WTC11 (cell line): Measurements from ENCODE around the gene INSL3. TPM values are rescaled to one million over a fixed set of nuclear protein-coding genes. Genes with fewer than 3 reads are reported as not detected.

Source experiments
- ATAC-seq: fragments of 200-7000 bp; cut with Tn5 transposase; 2 replicates; pipeline ENCODE4 v1.10.0; 2021; ENCODE audit warnings: mild to moderate bottlenecking, moderate library complexity
- CTCF ChIA-PET: fragments of 300-600 bp; sonication (Branson Sonifier 250); formaldehyde crosslinking; loops from one replicate; lab custom pipeline; 2021; ENCODE audit warnings: antibody characterized with exemption; lab: Charles Lee
- POLR2A ChIA-PET: fragments of 350-600 bp; sonication (Branson Sonifier 250); formaldehyde crosslinking; loops from one replicate; lab custom pipeline; 2021; ENCODE audit warnings: antibody characterized with exemption; lab: Charles Lee
- DNase-seq: peaks from one replicate; pipeline ENCODE4 v3.0.0; 2021; ENCODE audit warnings: low spot score
- H3K27ac Mint-ChIP-seq: 2 replicates; pipeline ENCODE4 v1.8.0; 2021; ENCODE audit warnings: mixed read lengths
- H3K27me3 Mint-ChIP-seq: 2 replicates; pipeline ENCODE4 v1.8.0; 2021; ENCODE audit warnings: low read depth, mild to moderate bottlenecking, moderate library complexity, mixed read lengths
- H3K36me3 Mint-ChIP-seq: 2 replicates; pipeline ENCODE4 v1.8.0; 2021; ENCODE audit warnings: mixed read lengths
- H3K4me1 Mint-ChIP-seq: 2 replicates; pipeline ENCODE4 v1.8.0; 2022; ENCODE audit warnings: mixed read lengths
- H3K4me3 Mint-ChIP-seq: 2 replicates; pipeline ENCODE4 v1.8.0; 2021; ENCODE audit warnings: mild to moderate bottlenecking, moderate library complexity, mixed read lengths
- H3K9me3 Mint-ChIP-seq: 2 replicates; pipeline ENCODE4 v1.8.0; 2021; ENCODE audit warnings: mixed read lengths
- ATF1 ChIP-seq: sonication (generic); formaldehyde crosslinking; IDR thresholded peaks from 2 replicates; pipeline ENCODE4 v1.8.1; 2023; ENCODE audit warnings: mild to moderate bottlenecking, moderate library complexity, missing genetic modification reagents
- ATF3 ChIP-seq: sonication (generic); formaldehyde crosslinking; conservative IDR thresholded peaks from 2 replicates; pipeline ENCODE4 v1.8.1; 2022; ENCODE audit warnings: mild to moderate bottlenecking, missing genetic modification reagents
- CDX4 ChIP-seq: fragments of 250-450 bp; sonication (Bioruptor Pico); IDR thresholded peaks from 2 replicates; pipeline ENCODE4 v1.9.0; 2021; ENCODE audit warnings: moderate library complexity, mild to moderate bottlenecking, inconsistent platforms, borderline replicate concordance
- CREM ChIP-seq: sonication (generic); formaldehyde crosslinking; IDR thresholded peaks from 2 replicates; pipeline ENCODE4 v1.8.1; 2022; ENCODE audit warnings: mild to moderate bottlenecking, missing genetic modification reagents, moderate library complexity
- FOXJ3 ChIP-seq: sonication (generic); formaldehyde crosslinking; IDR thresholded peaks from 2 replicates; pipeline ENCODE4 v1.9.0; 2021; ENCODE audit warnings: missing genetic modification reagents, mild to moderate bottlenecking, borderline replicate concordance
- KAT7 ChIP-seq: sonication (generic); formaldehyde crosslinking; IDR thresholded peaks from 2 replicates; pipeline ENCODE4 v1.8.1; 2023; ENCODE audit warnings: missing genetic modification reagents, mild to moderate bottlenecking, borderline replicate concordance
- PRRX2 ChIP-seq: fragments of 250-450 bp; sonication (Bioruptor Pico); IDR thresholded peaks from 2 replicates; pipeline ENCODE4 v1.8.0; 2021; ENCODE audit warnings: mild to moderate bottlenecking
- SMAD3 ChIP-seq: sonication (generic); formaldehyde crosslinking; IDR thresholded peaks from 2 replicates; pipeline ENCODE4 v1.8.0; 2022; ENCODE audit warnings: missing genetic modification reagents, mild to moderate bottlenecking, borderline replicate concordance
- SMAD4 ChIP-seq: sonication (generic); formaldehyde crosslinking; IDR thresholded peaks from 2 replicates; pipeline ENCODE4 v1.8.0; 2022; ENCODE audit warnings: mild to moderate bottlenecking, missing genetic modification reagents
- TEAD1 ChIP-seq: sonication (generic); formaldehyde crosslinking; IDR thresholded peaks from 2 replicates; pipeline ENCODE4 v1.8.0; 2022; ENCODE audit warnings: mild to moderate bottlenecking, missing genetic modification reagents
- TEAD4 ChIP-seq: sonication (generic); formaldehyde crosslinking; IDR thresholded peaks from 2 replicates; pipeline ENCODE4 v1.8.0; 2022; ENCODE audit warnings: mild to moderate bottlenecking, missing genetic modification reagents
- ZBTB43 ChIP-seq: sonication (generic); formaldehyde crosslinking; IDR thresholded peaks from 2 replicates; pipeline ENCODE4 v1.8.1; 2023; ENCODE audit warnings: mild to moderate bottlenecking, missing genetic modification reagents
- ZMAT4 ChIP-seq: fragments of 250-450 bp; sonication (Bioruptor Pico); IDR thresholded peaks from 2 replicates; pipeline ENCODE4 v1.9.0; 2021; ENCODE audit warnings: mild to moderate bottlenecking
- ZNF138 ChIP-seq: sonication (generic); formaldehyde crosslinking; conservative IDR thresholded peaks from 2 replicates; pipeline ENCODE4 v1.8.1; 2022; ENCODE audit warnings: mild to moderate bottlenecking, moderate library complexity, missing genetic modification reagents
- ZNF219 ChIP-seq: sonication (generic); formaldehyde crosslinking; IDR thresholded peaks from 2 replicates; pipeline ENCODE4 v1.8.0; 2023; ENCODE audit warnings: missing genetic modification reagents, mild to moderate bottlenecking, borderline replicate concordance
- ZNF423 ChIP-seq: fragments of 250-450 bp; sonication (Bioruptor Pico); IDR thresholded peaks from 2 replicates; pipeline ENCODE4 v2.1.2; 2022; ENCODE audit warnings: mild to moderate bottlenecking, moderate library complexity
- total RNA-seq: library from RNA; stranded (reverse); gene quantifications from 3 replicates; pipeline ENCODE4 v1.2.3, GENCODE V29; 2021
- TF ChIP-seq, protein P1 (sequence below): fragments of 250-450 bp; sonication (Bioruptor Pico); IDR thresholded peaks from 2 replicates; pipeline ENCODE4 v1.9.0; 2021; ENCODE audit warnings: mild to moderate bottlenecking, borderline replicate concordance
- TF ChIP-seq, protein P2 (sequence below): sonication (generic); formaldehyde crosslinking; IDR thresholded peaks from 2 replicates; pipeline ENCODE4 v1.8.0; 2023; ENCODE audit warnings: missing genetic modification reagents
- TF ChIP-seq, protein P3 (sequence below): sonication (generic); formaldehyde crosslinking; IDR thresholded peaks from 2 replicates; pipeline ENCODE4 v1.8.1; 2022; ENCODE audit warnings: missing genetic modification reagents, borderline replicate concordance

Gene INSL3
- total RNA-seq, 1 experiment from 2014 or later, result 0.79 TPM

DNA sequence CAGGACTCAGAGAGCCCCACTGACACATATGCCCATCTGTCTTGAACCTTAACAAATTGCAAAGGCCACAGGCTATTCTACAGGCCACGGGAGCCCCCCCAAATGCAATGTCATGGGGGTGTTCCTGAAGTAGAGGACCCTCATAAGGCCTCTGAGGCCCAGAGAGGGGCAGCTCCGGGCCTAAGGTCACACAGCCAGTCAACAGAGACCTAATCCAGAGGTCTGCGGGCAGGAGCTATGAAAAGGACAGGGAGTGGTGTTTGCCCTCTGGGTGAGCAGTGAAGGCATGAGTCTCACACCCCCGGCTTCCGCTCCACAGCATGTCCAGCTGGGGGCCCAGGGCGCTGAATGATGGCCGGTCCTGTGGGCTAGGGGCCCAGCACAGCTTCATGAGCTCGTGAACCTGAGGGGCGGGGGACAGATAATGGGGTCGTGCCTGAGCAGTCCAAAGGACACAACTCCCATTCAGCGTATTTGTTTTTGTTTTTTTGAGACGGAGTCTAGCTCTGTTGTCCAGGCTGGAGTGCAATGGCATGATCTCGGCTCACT is 5.3 kb upstream of the INSL3 start (continued):
- TF ChIP-seq ZMAT4 (CRISPR knock-in tag), result no peak
- TF ChIP-seq, protein P1, sequence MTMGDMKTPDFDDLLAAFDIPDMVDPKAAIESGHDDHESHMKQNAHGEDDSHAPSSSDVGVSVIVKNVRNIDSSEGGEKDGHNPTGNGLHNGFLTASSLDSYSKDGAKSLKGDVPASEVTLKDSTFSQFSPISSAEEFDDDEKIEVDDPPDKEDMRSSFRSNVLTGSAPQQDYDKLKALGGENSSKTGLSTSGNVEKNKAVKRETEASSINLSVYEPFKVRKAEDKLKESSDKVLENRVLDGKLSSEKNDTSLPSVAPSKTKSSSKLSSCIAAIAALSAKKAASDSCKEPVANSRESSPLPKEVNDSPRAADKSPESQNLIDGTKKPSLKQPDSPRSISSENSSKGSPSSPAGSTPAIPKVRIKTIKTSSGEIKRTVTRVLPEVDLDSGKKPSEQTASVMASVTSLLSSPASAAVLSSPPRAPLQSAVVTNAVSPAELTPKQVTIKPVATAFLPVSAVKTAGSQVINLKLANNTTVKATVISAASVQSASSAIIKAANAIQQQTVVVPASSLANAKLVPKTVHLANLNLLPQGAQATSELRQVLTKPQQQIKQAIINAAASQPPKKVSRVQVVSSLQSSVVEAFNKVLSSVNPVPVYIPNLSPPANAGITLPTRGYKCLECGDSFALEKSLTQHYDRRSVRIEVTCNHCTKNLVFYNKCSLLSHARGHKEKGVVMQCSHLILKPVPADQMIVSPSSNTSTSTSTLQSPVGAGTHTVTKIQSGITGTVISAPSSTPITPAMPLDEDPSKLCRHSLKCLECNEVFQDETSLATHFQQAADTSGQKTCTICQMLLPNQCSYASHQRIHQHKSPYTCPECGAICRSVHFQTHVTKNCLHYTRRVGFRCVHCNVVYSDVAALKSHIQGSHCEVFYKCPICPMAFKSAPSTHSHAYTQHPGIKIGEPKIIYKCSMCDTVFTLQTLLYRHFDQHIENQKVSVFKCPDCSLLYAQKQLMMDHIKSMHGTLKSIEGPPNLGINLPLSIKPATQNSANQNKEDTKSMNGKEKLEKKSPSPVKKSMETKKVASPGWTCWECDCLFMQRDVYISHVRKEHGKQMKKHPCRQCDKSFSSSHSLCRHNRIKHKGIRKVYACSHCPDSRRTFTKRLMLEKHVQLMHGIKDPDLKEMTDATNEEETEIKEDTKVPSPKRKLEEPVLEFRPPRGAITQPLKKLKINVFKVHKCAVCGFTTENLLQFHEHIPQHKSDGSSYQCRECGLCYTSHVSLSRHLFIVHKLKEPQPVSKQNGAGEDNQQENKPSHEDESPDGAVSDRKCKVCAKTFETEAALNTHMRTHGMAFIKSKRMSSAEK (CRISPR knock-in tag), result no peak

DNA sequence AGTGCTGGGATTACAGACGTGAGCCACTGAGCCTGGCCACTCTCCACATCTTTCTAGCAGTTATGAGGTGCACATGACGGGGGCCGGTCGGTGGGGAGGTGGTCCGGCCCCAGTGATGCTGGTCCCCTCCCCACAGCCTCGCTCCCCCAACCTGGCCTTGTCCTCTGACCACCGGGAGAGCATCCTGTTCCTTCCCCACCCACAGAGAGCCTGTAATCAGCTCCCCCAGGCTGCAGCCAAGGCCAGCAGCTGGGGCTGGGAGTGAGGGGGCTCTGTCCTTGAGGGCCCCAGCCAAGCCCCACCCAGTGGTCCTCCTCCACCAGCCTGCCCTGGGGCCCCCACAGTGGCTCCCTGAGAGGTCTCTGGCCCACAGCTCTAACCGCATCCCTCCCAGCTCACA is 3.0 kb upstream of the INSL3 start:
- Mint-ChIP-seq H3K4me3 (no peak overlapping the region), H3K27me3 (no peaks in the 10 kb centered on the region; the same call in 1 of the 2 replicates), H3K27ac (no peak overlapping the region), H3K36me3 (no peaks in the 10 kb centered on the region), H3K9me3 (no peaks in the 10 kb centered on the region), H3K4me1 (peaks cover 8% of the 10 kb centered on the region; the same call in 1 of the 2 replicates)
- CTCF ChIA-PET, result no interaction called here
- POLR2A ChIA-PET, result no interaction called here
- no peak for DNase-seq
- no peak for ATAC-seq
- TF ChIP-seq ATF3 (CRISPR knock-in tag), result no peak
- TF ChIP-seq ATF1 (CRISPR knock-in tag), result no peak
- no peak for TF ChIP-seq ZNF423 (CRISPR knock-in tag)
- TF ChIP-seq CREM (CRISPR knock-in tag), result no peak

DNA sequence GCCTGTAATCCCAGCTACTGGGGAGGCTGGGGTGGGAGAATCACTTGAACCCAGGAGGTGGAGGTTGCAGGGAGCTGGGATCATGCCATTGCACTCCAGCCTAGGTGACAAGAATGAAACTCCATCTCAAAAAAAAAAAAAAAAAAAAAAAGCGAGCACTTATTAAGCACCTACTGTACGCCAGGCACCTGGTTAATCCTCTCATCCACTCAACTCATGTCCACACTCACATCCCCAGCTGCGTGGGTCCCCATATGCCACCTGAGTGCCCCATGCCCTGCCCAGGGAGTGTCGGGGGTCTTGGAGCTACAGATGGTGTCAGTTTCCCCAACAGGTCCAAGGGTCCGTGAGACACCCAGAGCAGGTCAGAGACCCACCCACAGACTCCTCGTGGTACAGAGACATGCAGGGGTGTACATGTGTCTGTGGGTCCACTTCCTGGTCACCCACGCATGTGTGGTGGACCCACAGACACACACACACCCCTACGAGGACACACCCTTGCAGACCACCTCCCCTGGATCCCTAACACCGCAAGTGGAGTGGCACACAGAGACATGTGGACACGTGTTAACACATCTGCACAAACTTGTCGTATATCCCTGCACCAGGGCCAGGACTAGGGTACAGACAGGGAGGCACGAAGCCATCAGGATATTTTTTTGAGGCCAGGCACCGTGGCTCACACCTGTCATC is 3.5 kb downstream of the INSL3 start:
- Mint-ChIP-seq H3K27me3 (peaks cover 2% of the 10 kb centered on the region; the same call in 1 of the 2 replicates), H3K27ac (no peak overlapping the region), H3K9me3 (no peaks in the 10 kb centered on the region), H3K4me1 (no peaks in the 10 kb centered on the region), H3K36me3 (no peaks in the 10 kb centered on the region), H3K4me3 (no peak overlapping the region)
- TF ChIP-seq CDX4 (CRISPR knock-in tag), result no peak
- TF ChIP-seq SMAD4 (CRISPR knock-in tag), result no peak
- DNase-seq (no peak), ATAC-seq (no peak)
- CTCF ChIA-PET, result interaction anchor here (0.6 kb wide), 1 partner anchor 130 kb away, joined by 3 read pairs; no protein-coding TSS in a partner anchor
- POLR2A ChIA-PET, result no interaction called here

- Mint-ChIP-seq H3K4me1 (no peaks in the 10 kb centered on the region), H3K9me3 (no peaks in the 10 kb centered on the region), H3K36me3 (no peaks in the 10 kb centered on the region), H3K4me3 (no peak overlapping the region), H3K27ac (no peak overlapping the region), H3K27me3 (peaks cover 2% of the 10 kb centered on the region; the same call in 1 of the 2 replicates)
- CTCF ChIA-PET, result no interaction called here
- POLR2A ChIA-PET, result no interaction called here
- ATAC-seq, result no peak
- DNase-seq, result no peak
- no peak for TF ChIP-seq ZNF138
- TF ChIP-seq ZBTB43 (CRISPR knock-in tag), result no peak
- no peak for TF ChIP-seq TEAD4
- TF ChIP-seq, protein P2, sequence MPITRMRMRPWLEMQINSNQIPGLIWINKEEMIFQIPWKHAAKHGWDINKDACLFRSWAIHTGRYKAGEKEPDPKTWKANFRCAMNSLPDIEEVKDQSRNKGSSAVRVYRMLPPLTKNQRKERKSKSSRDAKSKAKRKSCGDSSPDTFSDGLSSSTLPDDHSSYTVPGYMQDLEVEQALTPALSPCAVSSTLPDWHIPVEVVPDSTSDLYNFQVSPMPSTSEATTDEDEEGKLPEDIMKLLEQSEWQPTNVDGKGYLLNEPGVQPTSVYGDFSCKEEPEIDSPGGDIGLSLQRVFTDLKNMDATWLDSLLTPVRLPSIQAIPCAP, result no peak
- TF ChIP-seq KAT7 (CRISPR knock-in tag), result no peak
- TF ChIP-seq SMAD3 (CRISPR knock-in tag), result no peak
- no peak for TF ChIP-seq PRRX2 (CRISPR knock-in tag)
- TF ChIP-seq CDX4 (CRISPR knock-in tag), result no peak
- no peak for TF ChIP-seq TEAD1 (CRISPR knock-in tag)
- no peak for TF ChIP-seq ZNF219 (CRISPR knock-in tag)
- TF ChIP-seq, protein P3, sequence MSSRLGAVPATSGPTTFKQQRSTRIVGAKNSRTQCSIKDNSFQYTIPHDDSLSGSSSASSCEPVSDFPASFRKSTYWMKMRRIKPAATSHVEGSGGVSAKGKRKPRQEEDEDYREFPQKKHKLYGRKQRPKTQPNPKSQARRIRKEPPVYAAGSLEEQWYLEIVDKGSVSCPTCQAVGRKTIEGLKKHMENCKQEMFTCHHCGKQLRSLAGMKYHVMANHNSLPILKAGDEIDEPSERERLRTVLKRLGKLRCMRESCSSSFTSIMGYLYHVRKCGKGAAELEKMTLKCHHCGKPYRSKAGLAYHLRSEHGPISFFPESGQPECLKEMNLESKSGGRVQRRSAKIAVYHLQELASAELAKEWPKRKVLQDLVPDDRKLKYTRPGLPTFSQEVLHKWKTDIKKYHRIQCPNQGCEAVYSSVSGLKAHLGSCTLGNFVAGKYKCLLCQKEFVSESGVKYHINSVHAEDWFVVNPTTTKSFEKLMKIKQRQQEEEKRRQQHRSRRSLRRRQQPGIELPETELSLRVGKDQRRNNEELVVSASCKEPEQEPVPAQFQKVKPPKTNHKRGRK (CRISPR knock-in tag), result no peak
- TF ChIP-seq FOXJ3 (CRISPR knock-in tag), result no peak
Measured at GRCh38 chr19:17812099-17812498, 9.2 kb downstream of the INSL3 start.
